ENCODE results near the gene PRPSAP2.

- TF ChIP-seq CTCF (IDR thresholded peaks at IDR 0.05) (no peak), POLR2A (IDR thresholded peaks at IDR 0.05) (no peak)
Observed at GRCh38 chr17:18850679-18851078, 7.3 kb upstream of the PRPSAP2 start.
